ENCODE data around the gene SEPTIN5. TPM values are rescaled to one million over a fixed set of nuclear protein-coding genes. Genes with fewer than 3 reads are reported as not detected.

The SEPTIN5 gene
- total RNA-seq, 2 donors from 2014 or later: 47.7 to 147 TPM

- Histone ChIP-seq H3K4me3 (peak overlapping the region; percentile 57), H3K27ac (no peak overlapping the region), H3K27me3 (replicated peaks; ENCODE audit: insufficient read depth) (no peaks in the 10 kb centered on the region), H3K9me3 (no peaks in the 10 kb centered on the region), H3K4me1 (ENCODE audit: control insufficient read depth in 1 of 2, low read depth in 2 of 2) (no peaks in the 10 kb centered on the region), H3K36me3 (no peaks in the 10 kb centered on the region)
- DNase-seq (ENCODE audit: low spot score) (no peak), ATAC-seq (ENCODE audit: insufficient number of reproducible peaks, low FRiP score, low read depth) (no peak)
- TF ChIP-seq CTCF (IDR thresholded peaks at IDR 0.05): no peak
Measured at GRCh38 chr22:19691007-19691720, 23.1 kb upstream of the SEPTIN5 start.

- H3K4me1 ChIP-seq (ENCODE audit: control insufficient read depth in 1 of 2, low read depth in 2 of 2): no peaks in the 10 kb centered on the region
- no peak for DNase-seq (ENCODE audit: low spot score)
- no peak for TF ChIP-seq CTCF (IDR thresholded peaks at IDR 0.05)
- no peak for ATAC-seq (ENCODE audit: insufficient number of reproducible peaks, low FRiP score, low read depth)
- H3K36me3 ChIP-seq: no peaks in the 10 kb centered on the region
- no peaks in the 10 kb centered on the region for H3K9me3 ChIP-seq
- no peak overlapping the region for H3K27ac ChIP-seq
- no peaks in the 10 kb centered on the region for H3K27me3 ChIP-seq (replicated peaks; ENCODE audit: insufficient read depth)
- peak overlapping the region; percentile 57 for H3K4me3 ChIP-seq
Measured at GRCh38 chr22:19691721-19692341, 22.5 kb upstream of the SEPTIN5 start.

GRCh38 chr22:19693581-19693980 lies 20.7 kb upstream of the SEPTIN5 start:
- no peak for DNase-seq (ENCODE audit: low spot score)
- no peak for ATAC-seq (ENCODE audit: insufficient number of reproducible peaks, low FRiP score, low read depth)
- H3K4me3 ChIP-seq: no peak overlapping the region
- H3K36me3 ChIP-seq: no peaks in the 10 kb centered on the region
- no peaks in the 10 kb centered on the region for H3K4me1 ChIP-seq (ENCODE audit: control insufficient read depth in 1 of 2, low read depth in 2 of 2)
- H3K9me3 ChIP-seq: no peaks in the 10 kb centered on the region
- no peak overlapping the region for H3K27ac ChIP-seq
- no peaks in the 10 kb centered on the region for H3K27me3 ChIP-seq (replicated peaks; ENCODE audit: insufficient read depth)
- no peak for TF ChIP-seq CTCF (IDR thresholded peaks at IDR 0.05)

GRCh38 chr22:19693981-19694670 lies 20.2 kb upstream of the SEPTIN5 start:
- Histone ChIP-seq H3K4me3 (no peak overlapping the region), H3K9me3 (no peaks in the 10 kb centered on the region), H3K4me1 (ENCODE audit: control insufficient read depth in 1 of 2, low read depth in 2 of 2) (no peaks in the 10 kb centered on the region), H3K27ac (no peak overlapping the region), H3K27me3 (replicated peaks; ENCODE audit: insufficient read depth) (no peaks in the 10 kb centered on the region), H3K36me3 (no peaks in the 10 kb centered on the region)
- no peak for DNase-seq (ENCODE audit: low spot score)
- no peak for ATAC-seq (ENCODE audit: insufficient number of reproducible peaks, low FRiP score, low read depth)
- no peak for TF ChIP-seq CTCF (IDR thresholded peaks at IDR 0.05)

- TF ChIP-seq CTCF (IDR thresholded peaks at IDR 0.05): no peak
- H3K27ac ChIP-seq: no peak overlapping the region
- DNase-seq (ENCODE audit: low spot score): no peak
- no peaks in the 10 kb centered on the region for H3K4me1 ChIP-seq (ENCODE audit: control insufficient read depth in 1 of 2, low read depth in 2 of 2)
- no peaks in the 10 kb centered on the region for H3K9me3 ChIP-seq
- no peak overlapping the region for H3K4me3 ChIP-seq
- no peaks in the 10 kb centered on the region for H3K27me3 ChIP-seq (replicated peaks; ENCODE audit: insufficient read depth)
- no peaks in the 10 kb centered on the region for H3K36me3 ChIP-seq
- no peak for ATAC-seq (ENCODE audit: insufficient number of reproducible peaks, low FRiP score, low read depth)
Measured at GRCh38 chr22:19694696-19695095, 19.6 kb upstream of the SEPTIN5 start.

Data from thoracic aorta (tissue), 2 donors.